CD4-positive, alpha-beta T cell (primary cell): Measurements from ENCODE around the gene DHX38. TPM values are rescaled to one million over a fixed set of nuclear protein-coding genes. Genes with fewer than 3 reads are reported as not detected.

Experiments
- ATAC-seq: fragments of 200-7000 bp; cut with Tn5 transposase; one replicate; pipeline ENCODE4 v1.10.0; 2022; ENCODE audit warnings: mild to moderate bottlenecking; ENCODE audit not compliant: poor library complexity
- CTCF ChIA-PET: fragments of 350-600 bp; sonication (Branson Sonifier 250); formaldehyde crosslinking; loops from one replicate; lab custom pipeline; 2021; ENCODE audit warnings: antibody characterized with exemption, inconsistent platforms; lab: Charles Lee
- POLR2A ChIA-PET: fragments of 350-600 bp; sonication (Branson Sonifier 250); formaldehyde crosslinking; loops from one replicate; lab custom pipeline; 2021; ENCODE audit warnings: antibody characterized with exemption, inconsistent platforms; lab: Charles Lee
- DNase-seq, 14 experiments: peaks; one replicate each; pipeline ENCODE4 v3.0.0-alpha.2; 2013 to 2020; ENCODE audit warnings: mixed read lengths in 2 of 14
- H3K27ac ChIP-seq, 2 donors: one replicate each; pipeline versions ENCODE4 v1.5.1 to v1.7.0; 2013; ENCODE audit warnings: low read length in 2 of 2, low read depth in 1 of 2, mild to moderate bottlenecking in 1 of 2
- H3K27me3 ChIP-seq, 2 experiments: 1 replicate in 1 of 2; 2 replicates in 1 of 2; pipeline versions ENCODE4 v1.6.1 to v1.7.0; 2013; ENCODE audit warnings: low read length in 2 of 2, control low read depth in 1 of 2, mild to moderate bottlenecking in 1 of 2, moderate library complexity in 1 of 2; ENCODE audit not compliant: insufficient read depth in 2 of 2, control insufficient read depth in 1 of 2
- H3K36me3 ChIP-seq: one replicate; pipeline ENCODE4 v1.6.1; 2013; ENCODE audit warnings: low read length, control low read depth; ENCODE audit not compliant: insufficient read depth
- H3K4me1 ChIP-seq: one replicate; pipeline ENCODE4 v1.6.1; 2013; ENCODE audit warnings: low read length, control low read depth; ENCODE audit not compliant: insufficient read depth
- H3K4me3 ChIP-seq: one replicate; pipeline ENCODE4 v1.5.1; 2013; ENCODE audit warnings: mild to moderate bottlenecking, low read length, moderate library complexity
- H3K9me3 ChIP-seq, 2 experiments: 1 replicate in 1 of 2; 2 replicates in 1 of 2; pipeline versions ENCODE4 v1.6.1 to v1.7.0; 2013; ENCODE audit warnings: low read length in 2 of 2, mild to moderate bottlenecking in 2 of 2, control low read depth in 1 of 2, moderate library complexity in 1 of 2; ENCODE audit not compliant: control insufficient read depth in 1 of 2, insufficient read depth in 1 of 2
- H3K27ac Mint-ChIP-seq: one replicate; pipeline ENCODE4 v1.8.0; 2020; ENCODE audit warnings: mixed read lengths
- H3K27me3 Mint-ChIP-seq: one replicate; pipeline ENCODE4 v1.8.0; 2021; ENCODE audit warnings: mixed read lengths
- H3K36me3 Mint-ChIP-seq: one replicate; pipeline ENCODE4 v1.8.0; 2021; ENCODE audit warnings: low read depth, mixed read lengths
- H3K4me1 Mint-ChIP-seq: one replicate; pipeline ENCODE4 v1.8.0; 2021; ENCODE audit warnings: low read depth, mixed read lengths
- H3K4me3 Mint-ChIP-seq: one replicate; pipeline ENCODE4 v1.8.0; 2020; ENCODE audit warnings: mild to moderate bottlenecking, mixed read lengths
- H3K9me3 Mint-ChIP-seq: one replicate; pipeline ENCODE4 v1.8.0; 2020; ENCODE audit warnings: mixed read lengths
- intact Hi-C, 2 experiments: fragments of 100-400 bp; cut with DNase I in 1 of 2; cut with micrococcal nuclease in 1 of 2; formaldehyde crosslinking; loops; one replicate each; pipeline versions ENCODE4 v1.15.1 to v1.9.0; 2023 to 2025; cut with DNase I, micrococcal nuclease
- total RNA-seq, 174 experiments: library from RNA in 2 of 174; stranded (reverse) in 2 of 174; gene quantifications; one replicate each; pipeline ENCODE4 v1.2.3 and lab custom pipeline; 2021 to 2026
- TF ChIP-seq, protein P1 (sequence below): fragments of 200-600 bp; IDR thresholded peaks from one replicate; pipeline ENCODE4 v1.8.0; 2022; ENCODE audit warnings: antibody characterized with exemption, mild to moderate bottlenecking

DHX38 gene
- total RNA-seq, 2 experiments from 2014 or later = 103 to 109 TPM

DNA sequence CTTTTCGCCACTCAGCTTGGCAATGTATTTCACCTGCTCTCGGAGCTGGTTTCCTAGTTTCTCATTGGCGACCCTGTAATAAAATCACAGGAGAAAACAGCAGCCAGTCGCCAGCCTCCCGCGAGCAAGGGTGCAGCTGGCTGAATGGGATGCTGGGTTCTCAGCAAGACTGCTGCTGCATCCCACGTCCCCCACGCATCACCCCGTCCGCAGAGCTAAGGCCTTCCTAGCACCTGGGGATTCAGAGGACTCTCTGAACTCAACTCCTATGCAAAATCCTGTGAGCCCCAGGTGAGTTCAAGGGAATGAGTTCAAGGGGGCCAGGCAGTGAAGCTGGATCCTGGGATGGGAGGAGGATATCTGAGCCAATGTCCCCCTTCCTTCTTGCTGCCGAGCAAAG lies 29.3 kb downstream of the DHX38 start:
- Histone ChIP-seq H3K9me3 (no peaks in the 10 kb centered on the region), H3K27me3 (no peaks in the 10 kb centered on the region), H3K4me1 (peaks cover 6% of the 10 kb centered on the region), H3K36me3 (no peaks in the 10 kb centered on the region), H3K27ac (no peak overlapping the region), H3K4me3 (no peak overlapping the region)
- DNase-seq (no peak), ATAC-seq (no peak)
- CTCF ChIA-PET = no interaction called here
- Mint-ChIP-seq H3K36me3 (no peaks in the 10 kb centered on the region), H3K27ac (no peak overlapping the region), H3K4me1 (no peaks in the 10 kb centered on the region), H3K27me3 (no peaks in the 10 kb centered on the region), H3K9me3 (no peaks in the 10 kb centered on the region), H3K4me3 (no peak overlapping the region)
- intact Hi-C loops = loop anchor here (10.0 kb wide), 1 partner anchor 1958 kb away; no protein-coding TSS in a partner anchor
- POLR2A ChIA-PET = no interaction called here
- TF ChIP-seq, protein P1, sequence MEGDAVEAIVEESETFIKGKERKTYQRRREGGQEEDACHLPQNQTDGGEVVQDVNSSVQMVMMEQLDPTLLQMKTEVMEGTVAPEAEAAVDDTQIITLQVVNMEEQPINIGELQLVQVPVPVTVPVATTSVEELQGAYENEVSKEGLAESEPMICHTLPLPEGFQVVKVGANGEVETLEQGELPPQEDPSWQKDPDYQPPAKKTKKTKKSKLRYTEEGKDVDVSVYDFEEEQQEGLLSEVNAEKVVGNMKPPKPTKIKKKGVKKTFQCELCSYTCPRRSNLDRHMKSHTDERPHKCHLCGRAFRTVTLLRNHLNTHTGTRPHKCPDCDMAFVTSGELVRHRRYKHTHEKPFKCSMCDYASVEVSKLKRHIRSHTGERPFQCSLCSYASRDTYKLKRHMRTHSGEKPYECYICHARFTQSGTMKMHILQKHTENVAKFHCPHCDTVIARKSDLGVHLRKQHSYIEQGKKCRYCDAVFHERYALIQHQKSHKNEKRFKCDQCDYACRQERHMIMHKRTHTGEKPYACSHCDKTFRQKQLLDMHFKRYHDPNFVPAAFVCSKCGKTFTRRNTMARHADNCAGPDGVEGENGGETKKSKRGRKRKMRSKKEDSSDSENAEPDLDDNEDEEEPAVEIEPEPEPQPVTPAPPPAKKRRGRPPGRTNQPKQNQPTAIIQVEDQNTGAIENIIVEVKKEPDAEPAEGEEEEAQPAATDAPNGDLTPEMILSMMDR = no peak

DNA sequence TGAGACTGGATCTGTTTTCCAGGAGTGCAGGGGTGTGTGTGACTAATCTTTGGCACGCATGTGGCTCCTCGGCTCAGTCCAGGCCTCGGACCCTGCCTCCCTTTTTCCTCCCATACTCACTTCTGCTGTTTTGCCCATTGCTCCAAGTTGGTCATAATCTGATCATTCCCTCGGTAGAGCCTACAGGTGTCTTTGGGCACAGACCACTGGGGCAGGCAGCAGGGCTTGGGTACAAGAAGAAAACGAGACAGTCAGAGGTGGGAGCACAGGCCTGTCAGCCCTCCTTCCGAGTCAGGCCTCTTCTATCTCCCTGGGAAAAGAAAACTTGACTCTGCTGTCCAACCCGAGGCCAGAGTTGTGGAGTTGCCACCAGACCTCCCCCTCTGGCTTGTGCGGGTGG lies 29.8 kb downstream of the DHX38 start:
- Mint-ChIP-seq H3K36me3 (no peaks in the 10 kb centered on the region), H3K27me3 (no peaks in the 10 kb centered on the region), H3K9me3 (no peaks in the 10 kb centered on the region), H3K27ac (no peak overlapping the region), H3K4me3 (no peak overlapping the region), H3K4me1 (no peaks in the 10 kb centered on the region)
- POLR2A ChIA-PET = no interaction called here
- H3K27ac ChIP-seq = no peak overlapping the region
- CTCF ChIA-PET = no interaction called here
- H3K9me3 ChIP-seq = no peaks in the 10 kb centered on the region
- no peaks in the 10 kb centered on the region for H3K27me3 ChIP-seq
- no peak overlapping the region for H3K4me3 ChIP-seq
- TF ChIP-seq, protein P1 = no peak
- no peaks in the 10 kb centered on the region for H3K36me3 ChIP-seq
- peaks cover 6% of the 10 kb centered on the region for H3K4me1 ChIP-seq
- no peak for DNase-seq
- intact Hi-C loops = loop anchor here (10.0 kb wide), 1 partner anchor 1959 kb away; no protein-coding TSS in a partner anchor
- no peak for ATAC-seq

DNA sequence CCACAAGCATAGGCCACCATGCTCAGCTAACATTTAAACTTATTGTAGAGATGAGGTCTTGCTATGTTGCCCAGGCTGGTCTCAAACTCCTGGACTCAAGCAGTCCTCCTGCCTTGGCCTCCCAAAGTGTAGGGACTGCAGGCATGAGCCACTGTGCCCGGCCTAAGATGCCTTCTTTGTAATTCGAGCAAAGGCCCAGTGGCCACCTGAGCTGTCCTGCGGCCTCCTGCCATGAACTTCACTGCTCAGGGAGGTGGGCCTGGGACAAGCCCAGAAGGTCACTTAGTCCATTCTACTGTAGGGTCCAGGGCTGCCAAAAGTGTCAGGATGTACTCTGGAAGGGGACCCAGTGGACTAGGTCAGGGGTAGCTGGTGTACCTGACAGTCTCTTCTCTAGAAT lies 30.5 kb downstream of the DHX38 start:
- H3K4me3 ChIP-seq = no peak overlapping the region
- Mint-ChIP-seq H3K4me1 (no peaks in the 10 kb centered on the region), H3K27ac (no peak overlapping the region), H3K36me3 (no peaks in the 10 kb centered on the region), H3K9me3 (no peaks in the 10 kb centered on the region), H3K27me3 (no peaks in the 10 kb centered on the region), H3K4me3 (no peak overlapping the region)
- TF ChIP-seq, protein P1 = no peak
- ChIA-PET CTCF (interaction anchor here (1.3 kb wide), 1 partner anchor 1832 kb away, joined by 3 read pairs; no protein-coding TSS in a partner anchor), POLR2A (no interaction called here)
- no peaks in the 10 kb centered on the region for H3K36me3 ChIP-seq
- peaks cover 6% of the 10 kb centered on the region for H3K4me1 ChIP-seq
- intact Hi-C loops = loop anchor here (10.0 kb wide), 1 partner anchor 1959 kb away; no protein-coding TSS in a partner anchor
- ATAC-seq = no peak
- no peak for DNase-seq
- no peaks in the 10 kb centered on the region for H3K27me3 ChIP-seq
- no peak overlapping the region for H3K27ac ChIP-seq
- H3K9me3 ChIP-seq = no peaks in the 10 kb centered on the region
